IPS-18a (cell line): ENCODE data around the gene FAM47E.
A peak's percentile ranks its signal among the peaks of the same experiment; 100 is the strongest.
"Not testable (repeated sequence)": the region's sequence is repeated elsewhere in the genome, so short reads cannot be mapped to it uniquely, and the experiment has no call there.

ENCODE experiments used
- H3K27ac ChIP-seq: one replicate; pipeline ENCODE4 v1.5.1; 2013; ENCODE audit warnings: low read length
- H3K27me3 ChIP-seq: one replicate; pipeline ENCODE4 v1.6.1; 2013; ENCODE audit warnings: mild to moderate bottlenecking, low read length; ENCODE audit not compliant: control insufficient read depth, insufficient read depth
- H3K36me3 ChIP-seq: one replicate; pipeline ENCODE4 v1.6.1; 2013; ENCODE audit warnings: low read depth, low read length; ENCODE audit not compliant: control insufficient read depth
- H3K4me1 ChIP-seq: one replicate; pipeline ENCODE4 v1.6.1; 2013; ENCODE audit warnings: low read depth, low read length; ENCODE audit not compliant: control insufficient read depth
- H3K4me3 ChIP-seq: one replicate; pipeline ENCODE4 v1.5.1; 2013; ENCODE audit warnings: low read length
- H3K9ac ChIP-seq: one replicate; pipeline ENCODE4 v1.6.1; 2013; ENCODE audit warnings: mild to moderate bottlenecking, low read length, moderate library complexity
- H3K9me3 ChIP-seq: one replicate; pipeline ENCODE4 v1.6.1; 2013; ENCODE audit warnings: low read depth, low read length; ENCODE audit not compliant: control insufficient read depth

The FAM47E gene

DNA sequence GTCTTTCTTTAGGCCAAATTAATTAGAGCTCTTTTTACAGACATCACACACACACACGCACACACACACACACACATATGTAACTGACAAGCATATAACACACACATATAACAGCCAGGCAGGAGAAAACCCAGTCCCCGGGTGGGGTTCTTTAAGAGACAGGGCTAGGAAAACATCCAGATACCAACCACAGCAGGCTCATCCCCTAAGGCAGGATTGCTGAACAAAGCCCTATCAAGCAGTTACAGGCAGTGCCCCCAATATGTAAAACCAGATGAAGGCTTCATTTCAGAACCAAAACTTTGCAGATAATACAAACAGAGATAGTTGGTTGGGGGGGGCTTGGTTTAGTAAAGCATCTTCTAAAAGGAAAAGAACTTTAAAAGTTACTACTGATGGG, 18.0 kb upstream of the FAM47E start:
- H3K9me3 ChIP-seq: no peaks in the 10 kb centered on the region
- H3K36me3 ChIP-seq: peaks cover 4% of the 10 kb centered on the region
- H3K4me1 ChIP-seq: peaks cover 23% of the 10 kb centered on the region
- H3K27ac ChIP-seq: peak overlapping the region; percentile 39
- peak overlapping the region; percentile 66 for H3K4me3 ChIP-seq
- H3K9ac ChIP-seq: peak overlapping the region; percentile 54
- H3K27me3 ChIP-seq: no peaks in the 10 kb centered on the region

DNA sequence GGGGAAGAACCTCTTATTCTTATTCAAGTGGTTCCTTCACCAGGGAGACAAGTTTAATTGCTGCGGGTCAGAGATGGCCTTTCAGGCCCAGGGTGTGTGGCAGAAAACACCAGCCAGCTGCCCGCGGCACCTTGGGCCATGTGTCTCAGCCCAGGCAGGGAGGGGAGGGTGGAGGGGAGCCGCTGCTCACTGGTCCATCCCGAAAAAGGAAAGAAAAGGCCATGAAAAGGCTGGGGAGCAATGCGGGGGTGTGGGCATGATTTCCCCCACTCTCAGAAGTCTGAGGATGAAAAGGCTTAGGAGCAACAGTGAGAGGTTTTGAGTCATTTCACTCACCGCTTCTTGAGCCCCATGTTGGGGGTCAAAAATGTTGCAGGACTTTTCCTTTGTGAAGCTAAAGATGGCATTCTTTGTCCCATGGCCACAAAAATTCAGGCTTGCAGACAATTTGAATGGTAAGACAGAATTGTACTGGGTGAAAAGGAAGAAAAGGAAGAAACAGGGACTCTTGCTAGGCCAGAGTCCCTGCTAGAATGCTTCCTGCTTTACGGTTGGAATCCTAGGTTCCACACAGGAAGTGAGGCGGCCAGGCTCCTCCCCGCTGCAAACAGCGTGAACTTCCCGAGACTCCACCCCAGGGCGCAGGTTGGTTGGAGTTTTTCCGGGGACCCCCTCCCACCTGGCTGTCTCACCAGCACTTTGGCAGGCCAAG, 17.4 kb upstream of the FAM47E start:
- Histone ChIP-seq H3K27me3 (no peaks in the 10 kb centered on the region), H3K27ac (peak overlapping the region; percentile 39), H3K9ac (peak overlapping the region; percentile 54), H3K4me1 (peaks cover 23% of the 10 kb centered on the region), H3K36me3 (peaks cover 4% of the 10 kb centered on the region), H3K4me3 (peak overlapping the region; percentile 66), H3K9me3 (no peaks in the 10 kb centered on the region)

DNA sequence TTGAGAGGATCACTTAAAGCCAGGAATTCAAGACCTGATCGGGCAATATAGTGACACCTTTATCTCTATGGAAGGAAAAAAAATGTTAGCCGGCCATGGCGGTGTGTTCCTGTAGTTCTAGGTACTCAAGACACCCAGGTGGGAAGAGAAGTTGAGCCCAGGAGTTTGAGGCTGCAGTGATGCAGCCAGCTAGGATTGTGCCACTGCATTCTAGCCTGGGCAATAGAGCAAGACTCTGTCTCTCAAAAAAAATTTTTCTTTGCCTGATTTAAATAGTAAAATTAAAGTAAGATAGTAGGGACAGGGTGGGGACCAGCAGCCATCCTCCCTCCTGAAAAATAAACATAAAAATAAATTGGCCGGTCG, 16.9 kb upstream of the FAM47E start:
- Histone ChIP-seq H3K27ac (no peak overlapping the region), H3K27me3 (no peaks in the 10 kb centered on the region), H3K36me3 (peaks cover 4% of the 10 kb centered on the region), H3K4me1 (peaks cover 23% of the 10 kb centered on the region), H3K4me3 (peak overlapping the region; percentile 66), H3K9me3 (no peaks in the 10 kb centered on the region), H3K9ac (no peak overlapping the region)

DNA sequence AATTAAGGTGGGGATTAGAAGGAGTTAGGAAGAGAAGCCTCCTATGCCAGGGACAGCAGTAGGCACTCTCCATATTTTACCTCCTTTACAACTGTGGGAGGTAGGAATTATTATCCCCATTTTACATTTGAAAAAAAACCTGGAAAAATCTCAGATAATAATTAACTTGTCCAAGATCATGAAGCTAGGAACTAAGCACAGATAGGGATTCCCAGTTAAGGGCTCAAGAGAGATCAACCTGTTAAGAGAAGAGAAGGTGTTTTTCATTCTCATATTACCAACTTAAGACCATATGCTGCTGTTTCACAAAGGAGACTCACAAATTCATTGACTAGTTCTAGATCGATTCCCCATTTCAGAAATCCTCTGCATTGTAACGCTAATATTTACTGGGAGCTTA, 16.1 kb upstream of the FAM47E start:
- Histone ChIP-seq H3K27ac (no peak overlapping the region), H3K27me3 (no peaks in the 10 kb centered on the region), H3K9me3 (no peaks in the 10 kb centered on the region), H3K36me3 (peaks cover 4% of the 10 kb centered on the region), H3K4me1 (peaks cover 23% of the 10 kb centered on the region), H3K9ac (no peak overlapping the region), H3K4me3 (peak overlapping the region; percentile 13)

GRCh38 chr4:76235915-76236314, 15.6 kb upstream of the FAM47E start:
- Histone ChIP-seq H3K36me3 (peaks cover under 1% of the 10 kb centered on the region), H3K9me3 (no peaks in the 10 kb centered on the region), H3K4me1 (peaks cover 23% of the 10 kb centered on the region), H3K27me3 (no peaks in the 10 kb centered on the region), H3K27ac (no peak overlapping the region), H3K4me3 (peak overlapping the region; percentile 13), H3K9ac (no peak overlapping the region)

GRCh38 chr4:76238236-76238635, 13.3 kb upstream of the FAM47E start:
- no peak overlapping the region for H3K27ac ChIP-seq
- no peak overlapping the region for H3K9ac ChIP-seq
- H3K4me3 ChIP-seq: no peak overlapping the region
- no peaks in the 10 kb centered on the region for H3K36me3 ChIP-seq
- H3K4me1 ChIP-seq: peaks cover 19% of the 10 kb centered on the region
- no peaks in the 10 kb centered on the region for H3K9me3 ChIP-seq
- no peaks in the 10 kb centered on the region for H3K27me3 ChIP-seq

- Histone ChIP-seq H3K4me3 (no peak overlapping the region), H3K27ac (no peak overlapping the region), H3K9me3 (no peaks in the 10 kb centered on the region), H3K9ac (no peak overlapping the region), H3K36me3 (no peaks in the 10 kb centered on the region), H3K4me1 (peaks cover 15% of the 10 kb centered on the region), H3K27me3 (no peaks in the 10 kb centered on the region)
Observed at GRCh38 chr4:76238701-76239100, 12.8 kb upstream of the FAM47E start.

- Histone ChIP-seq H3K9me3 (no peaks in the 10 kb centered on the region), H3K36me3 (no peaks in the 10 kb centered on the region), H3K9ac (no peak overlapping the region), H3K4me3 (no peak overlapping the region), H3K27ac (no peak overlapping the region), H3K4me1 (peaks cover 9% of the 10 kb centered on the region), H3K27me3 (no peaks in the 10 kb centered on the region)
Observed at GRCh38 chr4:76240236-76240635, 11.3 kb upstream of the FAM47E start.

GRCh38 chr4:76243877-76244276, 7.6 kb upstream of the FAM47E start:
- not testable (repeated sequence) for H3K4me3 ChIP-seq, H3K9me3 ChIP-seq, H3K9ac ChIP-seq, H3K27me3 ChIP-seq, H3K36me3 ChIP-seq, H3K4me1 ChIP-seq, H3K27ac ChIP-seq

DNA sequence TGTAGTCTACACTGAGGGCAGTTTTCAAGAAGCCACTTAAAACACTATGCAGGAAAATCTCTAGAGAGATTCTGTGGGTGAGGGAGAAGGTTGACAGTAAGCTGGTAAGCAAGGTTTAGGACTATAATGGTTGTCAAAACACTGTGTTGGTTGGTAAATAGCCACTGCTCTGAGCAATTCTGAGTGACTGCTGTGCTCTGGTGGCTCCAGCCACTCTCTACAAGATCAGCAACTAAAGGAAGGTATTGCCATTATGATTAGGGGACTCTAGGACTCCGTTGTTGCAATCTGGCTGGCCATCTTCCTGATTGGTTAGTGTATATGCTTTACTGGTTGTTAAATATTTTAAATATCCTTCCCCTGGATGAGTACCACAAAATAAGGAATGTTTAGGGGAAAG, 5.5 kb upstream of the FAM47E start:
- Histone ChIP-seq H3K36me3 (no peaks in the 10 kb centered on the region), H3K27ac (no peak overlapping the region), H3K9me3 (no peaks in the 10 kb centered on the region), H3K4me3 (no peak overlapping the region), H3K4me1 (peaks cover 8% of the 10 kb centered on the region), H3K27me3 (peaks cover 12% of the 10 kb centered on the region), H3K9ac (no peak overlapping the region)

GRCh38 chr4:76246852-76247251, 4.7 kb upstream of the FAM47E start:
- no peak overlapping the region for H3K27ac ChIP-seq
- peaks cover 17% of the 10 kb centered on the region for H3K27me3 ChIP-seq
- peaks cover 9% of the 10 kb centered on the region for H3K4me1 ChIP-seq
- no peak overlapping the region for H3K9ac ChIP-seq
- H3K4me3 ChIP-seq: no peak overlapping the region
- no peaks in the 10 kb centered on the region for H3K36me3 ChIP-seq
- no peaks in the 10 kb centered on the region for H3K9me3 ChIP-seq

- H3K4me1 ChIP-seq: peaks cover 9% of the 10 kb centered on the region
- peaks cover 32% of the 10 kb centered on the region for H3K27me3 ChIP-seq
- H3K9ac ChIP-seq: peak overlapping the region; percentile 44
- no peaks in the 10 kb centered on the region for H3K36me3 ChIP-seq
- H3K4me3 ChIP-seq: peak overlapping the region; percentile 68
- H3K27ac ChIP-seq: no peak overlapping the region
- no peaks in the 10 kb centered on the region for H3K9me3 ChIP-seq
Observed at GRCh38 chr4:76250962-76251361, 559 bp upstream of the FAM47E start.
